ENCODE measurements around the gene ATM. TPM values are rescaled to one million over a fixed set of nuclear protein-coding genes. Genes with fewer than 3 reads are reported as not detected.
"Not testable (repeated sequence)": the region's sequence is repeated elsewhere in the genome, so short reads cannot be mapped to it uniquely, and the experiment has no call there.

ATM gene
- total RNA-seq, 2 experiments from 2014 or later: 31.3 to 31.6 TPM

DNA sequence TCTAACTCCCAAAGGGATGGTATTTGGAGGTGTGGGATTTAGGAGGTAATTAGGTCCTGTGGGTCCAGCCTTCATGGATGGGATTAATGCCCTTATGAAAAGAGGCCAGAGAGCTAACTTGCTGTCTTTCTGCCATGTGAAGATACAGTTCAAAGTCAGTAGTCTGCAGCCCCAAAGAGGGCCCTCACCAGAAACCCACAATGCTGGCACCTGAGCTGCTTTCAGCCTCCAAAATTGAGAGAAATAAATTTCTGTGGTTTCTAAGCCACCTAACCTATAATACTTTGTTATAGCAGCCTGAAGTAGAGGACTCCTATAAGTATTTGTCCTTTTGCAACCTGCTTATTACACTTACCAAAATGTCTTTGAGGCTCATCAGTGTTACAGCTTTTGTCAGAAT is 16.2 kb downstream of the ATM start:
- peaks cover 72% of the 10 kb centered on the region for H3K4me1 Mint-ChIP-seq (ENCODE audit: low read depth)
- H3K27ac Mint-ChIP-seq: no peak overlapping the region
- no peaks in the 10 kb centered on the region for H3K9me3 Mint-ChIP-seq
- CTCF ChIA-PET: interaction anchor here (1.9 kb wide), 1 partner anchor 16 kb away, joined by 10 read pairs; the partner anchor contains the start of genes ATM and NPAT
- intact Hi-C loops (cut with micrococcal nuclease): loop anchor here (5.0 kb wide), 1 partner anchor 33 kb away; no protein-coding TSS in a partner anchor
- DNase-seq: no peak
- H3K4me3 Mint-ChIP-seq: no peak overlapping the region
- POLR2A ChIA-PET: interaction anchor here (0.7 to 4.1 kb wide), 3 partner anchors 11 to 42 kb away, joined by 3 to 41 read pairs (median 4); partner anchors contain the start of genes ATM and NPAT
- H3K36me3 Mint-ChIP-seq: peaks cover 13% of the 10 kb centered on the region
- no peaks in the 10 kb centered on the region for H3K27me3 Mint-ChIP-seq

DNA sequence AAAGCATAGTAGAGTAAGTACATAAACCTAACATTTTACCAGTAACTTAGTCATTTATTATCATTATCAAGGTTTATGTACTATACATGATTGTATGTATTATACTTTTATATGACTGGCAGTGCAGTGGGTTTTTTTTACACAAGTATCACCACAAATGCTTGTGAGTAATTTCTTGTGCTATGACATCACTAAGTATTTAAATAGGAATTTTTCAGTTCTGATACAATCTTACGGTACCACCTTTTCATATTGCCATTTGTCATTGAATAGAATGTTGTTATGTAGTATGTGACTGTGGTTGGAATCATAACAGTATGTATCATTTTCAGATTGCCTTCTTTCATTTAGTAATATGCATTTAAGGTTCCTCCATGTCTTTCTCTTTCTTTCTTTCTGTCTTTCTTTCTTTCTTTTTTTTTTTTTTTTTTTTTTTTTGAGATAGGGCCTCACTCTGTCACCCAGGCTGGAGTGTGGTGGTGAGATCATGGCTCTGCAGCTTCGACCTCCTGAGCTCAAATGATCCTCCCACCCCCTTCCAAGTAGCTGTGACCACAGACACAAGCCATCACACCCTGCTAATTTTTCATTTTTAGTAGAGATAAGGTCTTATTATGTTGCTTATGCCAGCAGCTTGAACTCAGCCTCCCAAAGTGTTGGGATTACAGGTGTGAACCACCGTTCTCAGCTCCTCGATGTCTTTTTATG is 18.6 kb downstream of the ATM start:
- Mint-ChIP-seq H3K27ac (peak overlapping the region; percentile 46), H3K4me3 (peak overlapping the region; percentile 41)
- intact Hi-C loops (cut with micrococcal nuclease): loop anchor here (1.0 to 5.0 kb wide), 6 partner anchors 8 to 256 kb away; partner anchors contain the start of genes C11orf65 and POGLUT3

DNA sequence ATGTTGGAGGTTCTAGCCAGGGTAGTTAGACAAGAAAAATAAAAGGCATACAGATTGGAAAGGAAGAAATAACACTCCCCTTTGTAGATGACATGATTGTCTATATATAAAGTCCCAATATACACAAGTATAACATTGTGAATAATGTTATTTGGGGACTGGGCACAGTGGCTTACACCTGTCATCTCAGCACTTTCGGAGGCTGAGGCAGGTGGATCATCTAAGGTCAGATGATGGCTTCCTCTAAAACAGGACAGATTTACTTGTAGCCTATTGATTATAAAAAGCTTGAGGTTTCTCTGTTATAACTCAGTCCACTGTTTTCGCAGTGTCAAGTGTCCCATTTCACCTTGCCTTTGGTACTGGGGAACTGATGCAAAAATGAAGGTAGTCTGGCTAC is 19.6 kb downstream of the ATM start:
- ChIA-PET CTCF (interaction anchor here (0.9 kb wide), 1 partner anchor 19 kb away, joined by 3 read pairs; the partner anchor contains the start of genes ATM and NPAT), POLR2A (interaction anchor here (4.1 kb wide), 1 partner anchor 19 kb away, joined by 41 read pairs; the partner anchor contains the start of genes ATM and NPAT)
- peaks cover 4% of the 10 kb centered on the region for H3K36me3 Mint-ChIP-seq
- H3K9me3 Mint-ChIP-seq: no peaks in the 10 kb centered on the region
- H3K4me3 Mint-ChIP-seq: no peak overlapping the region
- intact Hi-C loops (cut with micrococcal nuclease): loop anchor here (5.0 kb wide), 1 partner anchor 255 kb away; the partner anchor contains the start of gene POGLUT3
- no peaks in the 10 kb centered on the region for H3K27me3 Mint-ChIP-seq
- H3K4me1 Mint-ChIP-seq (ENCODE audit: low read depth): peaks cover 78% of the 10 kb centered on the region
- DNase-seq: peak; percentile 32
- H3K27ac Mint-ChIP-seq: peak overlapping the region; percentile 46

More for the DNA sequence above, 18.6 kb downstream of the ATM start:
- Mint-ChIP-seq H3K36me3 (peaks cover 7% of the 10 kb centered on the region), H3K9me3 (no peaks in the 10 kb centered on the region), H3K4me1 (ENCODE audit: low read depth) (peaks cover 79% of the 10 kb centered on the region), H3K27me3 (no peaks in the 10 kb centered on the region)
- peak; percentile 63 for DNase-seq
- CTCF ChIA-PET: interaction anchor here (1.0 to 1.9 kb wide), 3 partner anchors 9 to 19 kb away, joined by 3 to 12 read pairs (median 3); partner anchors contain the start of genes ATM and NPAT
- POLR2A ChIA-PET: interaction anchor here (0.7 to 4.1 kb wide), 3 partner anchors 18 to 230 kb away, joined by 3 to 41 read pairs (median 5); partner anchors contain the start of genes ATM and NPAT

DNA sequence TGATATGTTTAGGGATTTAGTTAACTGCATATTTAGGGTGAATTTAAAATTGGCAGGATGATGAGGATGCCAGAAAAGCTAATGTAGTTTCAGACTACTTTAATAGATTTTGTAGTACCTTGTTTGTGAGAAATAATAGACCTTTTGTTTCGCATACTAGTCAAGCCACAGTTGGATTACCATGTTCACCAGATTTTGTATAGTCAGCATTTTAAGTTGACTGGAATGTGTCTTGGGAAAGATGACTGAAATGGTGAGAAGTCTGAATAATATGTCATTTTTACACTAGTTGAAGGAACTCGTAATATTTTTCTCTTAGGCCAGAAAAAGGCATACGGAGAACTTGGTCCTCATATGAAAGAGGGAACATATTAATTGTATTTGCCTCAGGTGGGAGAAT is 23.4 kb downstream of the ATM start:
- Mint-ChIP-seq H3K27me3 (no peaks in the 10 kb centered on the region), H3K9me3 (no peaks in the 10 kb centered on the region), H3K27ac (no peak overlapping the region), H3K4me1 (ENCODE audit: low read depth) (peaks cover 61% of the 10 kb centered on the region), H3K36me3 (peaks cover 13% of the 10 kb centered on the region), H3K4me3 (no peak overlapping the region)
- DNase-seq: no peak
- ChIA-PET POLR2A (interaction anchor here (2.2 kb wide), 1 partner anchor 23 kb away, joined by 9 read pairs; the partner anchor contains the start of gene ATM), CTCF (interaction anchor here (0.7 to 1.0 kb wide), 2 partner anchors 11 to 23 kb away, joined by 3 to 4 read pairs; partner anchors contain the start of genes ATM and NPAT)
- intact Hi-C loops (cut with micrococcal nuclease): no loop called here

DNA sequence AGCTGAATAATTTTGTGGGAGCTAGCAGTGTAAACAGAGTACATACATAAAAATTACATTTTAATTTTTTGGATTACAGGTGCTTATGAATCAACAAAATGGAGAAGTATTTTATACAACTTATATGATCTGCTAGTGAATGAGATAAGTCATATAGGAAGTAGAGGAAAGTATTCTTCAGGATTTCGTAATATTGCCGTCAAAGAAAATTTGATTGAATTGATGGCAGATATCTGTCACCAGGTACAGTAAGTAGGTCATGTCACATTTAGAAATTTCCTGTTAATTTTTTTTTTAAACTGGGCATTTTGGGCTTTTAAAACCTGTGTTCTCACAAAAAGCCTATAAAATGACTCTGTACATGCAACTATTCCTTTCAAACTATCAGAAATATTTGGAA is 24.0 kb downstream of the ATM start:
- ChIA-PET POLR2A (no interaction called here), CTCF (interaction anchor here (1.0 kb wide), 1 partner anchor 24 kb away, joined by 3 read pairs; the partner anchor contains the start of genes ATM and NPAT)
- Mint-ChIP-seq H3K27ac (no peak overlapping the region), H3K4me3 (no peak overlapping the region), H3K4me1 (ENCODE audit: low read depth) (peaks cover 60% of the 10 kb centered on the region), H3K27me3 (no peaks in the 10 kb centered on the region), H3K36me3 (peaks cover 13% of the 10 kb centered on the region), H3K9me3 (no peaks in the 10 kb centered on the region)
- intact Hi-C loops (cut with micrococcal nuclease): no loop called here
- no peak for DNase-seq

DNA sequence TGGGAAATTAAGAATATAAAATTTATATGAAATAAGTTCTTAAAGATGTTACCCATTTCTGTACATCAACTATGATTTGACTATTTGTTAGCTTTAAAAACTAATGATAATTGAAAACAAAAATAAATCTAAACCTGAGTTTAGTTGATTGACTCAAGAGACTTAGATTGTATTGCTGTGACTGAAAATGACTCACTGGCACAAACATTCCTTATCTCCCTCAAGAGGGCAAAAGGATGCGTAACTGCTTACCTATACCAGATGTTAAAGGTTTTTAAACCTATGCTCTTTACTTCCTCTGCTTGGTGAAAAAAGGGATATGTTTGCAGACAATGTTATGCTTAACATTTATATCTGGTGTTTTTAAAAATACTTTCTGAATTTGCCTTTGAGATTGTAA is 30.3 kb downstream of the ATM start:
- H3K27ac Mint-ChIP-seq: no peak overlapping the region
- CTCF ChIA-PET: interaction anchor here (1.1 kb wide), 1 partner anchor 13 kb away, joined by 4 read pairs; no protein-coding TSS in a partner anchor
- H3K36me3 Mint-ChIP-seq: peaks cover 26% of the 10 kb centered on the region

DNA sequence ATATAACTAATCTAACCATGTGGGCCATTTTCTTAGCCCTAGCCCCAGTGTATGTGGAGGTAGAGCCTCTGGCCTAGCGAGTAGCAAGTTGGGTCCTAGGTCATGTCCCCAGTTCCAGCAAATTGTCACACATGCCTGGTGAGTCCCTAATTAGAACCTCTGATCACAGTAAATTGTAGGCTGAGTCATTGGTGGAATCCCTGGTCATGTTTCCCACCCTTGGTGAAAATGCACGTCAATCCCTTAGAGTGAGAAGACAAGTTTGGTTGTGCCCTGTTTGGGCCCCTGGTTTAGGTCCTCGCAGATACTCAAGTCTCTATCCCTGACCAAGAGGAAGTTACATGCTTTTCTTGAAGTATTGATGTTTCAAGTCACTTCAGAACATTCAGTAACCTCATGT is 46.7 kb downstream of the ATM start:
- intact Hi-C loops (cut with micrococcal nuclease): no loop called here
- Mint-ChIP-seq H3K36me3 (peaks cover 34% of the 10 kb centered on the region), H3K27me3 (no peaks in the 10 kb centered on the region), H3K9me3 (peaks cover 14% of the 10 kb centered on the region), H3K4me3 (no peak overlapping the region), H3K27ac (no peak overlapping the region), H3K4me1 (ENCODE audit: low read depth) (peaks cover 35% of the 10 kb centered on the region)
- ChIA-PET POLR2A (no interaction called here), CTCF (no interaction called here)
- DNase-seq: no peak

More for the DNA sequence above, 30.3 kb downstream of the ATM start:
- Mint-ChIP-seq H3K4me1 (ENCODE audit: low read depth) (peaks cover 36% of the 10 kb centered on the region), H3K9me3 (no peaks in the 10 kb centered on the region), H3K27me3 (no peaks in the 10 kb centered on the region), H3K4me3 (no peak overlapping the region)
- no peak for DNase-seq
- POLR2A ChIA-PET: no interaction called here
- intact Hi-C loops (cut with micrococcal nuclease): no loop called here

DNA sequence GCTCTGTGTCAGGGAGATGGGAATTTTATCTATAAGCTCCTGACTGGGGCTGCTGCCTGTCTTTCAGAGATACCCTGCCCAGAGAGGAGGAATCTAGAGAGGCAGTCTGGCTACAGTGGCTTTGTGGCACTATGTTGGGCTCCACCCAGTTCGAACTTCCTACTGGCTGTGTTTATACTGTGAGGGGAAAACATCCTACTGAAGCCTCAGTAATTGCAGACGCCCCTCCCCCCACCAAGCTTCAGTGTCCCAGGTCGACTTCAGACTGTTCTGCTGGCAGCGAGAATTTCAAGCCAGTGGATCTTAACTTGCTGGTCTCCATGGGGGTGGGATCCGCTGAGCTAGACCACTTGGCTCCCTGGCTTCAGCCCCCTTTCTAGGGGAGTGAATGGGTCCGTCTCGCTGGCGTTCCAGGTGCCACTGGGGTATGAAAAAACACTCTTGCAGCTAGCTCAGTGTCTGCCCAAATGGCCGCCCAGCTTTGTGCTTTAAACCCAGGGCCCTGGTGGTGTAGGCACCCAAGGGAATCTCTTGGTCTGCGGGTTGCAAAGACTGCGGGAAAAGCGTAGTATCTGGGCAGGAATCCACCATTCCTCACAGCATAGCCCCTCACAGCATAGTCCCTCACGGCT is 54.2 kb downstream of the ATM start:
- H3K9me3 Mint-ChIP-seq: peaks cover 25% of the 10 kb centered on the region
- H3K27ac Mint-ChIP-seq; POLR2A ChIA-PET; DNase-seq; CTCF ChIA-PET; H3K27me3 Mint-ChIP-seq; H3K4me3 Mint-ChIP-seq; intact Hi-C loops (cut with micrococcal nuclease): not testable (repeated sequence)
- peaks cover 42% of the 10 kb centered on the region for H3K36me3 Mint-ChIP-seq
- peaks cover 57% of the 10 kb centered on the region for H3K4me1 Mint-ChIP-seq (ENCODE audit: low read depth)

DNA sequence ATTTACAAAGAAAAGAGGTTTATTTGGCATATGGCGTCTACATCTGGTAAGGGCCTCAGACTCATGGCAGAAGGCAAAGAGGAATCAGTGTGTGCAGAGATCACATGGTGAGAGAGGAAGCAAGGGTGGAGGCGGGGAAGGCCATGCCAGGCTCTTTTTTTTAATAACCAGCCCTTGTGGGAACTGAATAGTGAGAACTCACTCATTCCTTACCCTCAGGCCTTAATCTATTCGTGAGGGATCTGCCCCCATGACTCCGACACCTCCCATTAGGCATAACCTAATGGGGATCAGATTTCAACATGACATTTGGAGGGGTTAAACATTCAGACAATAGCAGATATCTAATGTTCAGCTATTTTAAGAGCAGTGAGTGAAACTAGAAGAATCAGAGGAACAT is 55.7 kb downstream of the ATM start:
- ChIA-PET POLR2A (no interaction called here), CTCF (no interaction called here)
- peaks cover 33% of the 10 kb centered on the region for H3K36me3 Mint-ChIP-seq
- no peak for DNase-seq
- peaks cover 47% of the 10 kb centered on the region for H3K4me1 Mint-ChIP-seq (ENCODE audit: low read depth)
- H3K9me3 Mint-ChIP-seq: peaks cover 24% of the 10 kb centered on the region
- peak overlapping the region; percentile 29 for H3K27ac Mint-ChIP-seq
- intact Hi-C loops (cut with micrococcal nuclease): no loop called here
- no peaks in the 10 kb centered on the region for H3K27me3 Mint-ChIP-seq
- no peak overlapping the region for H3K4me3 Mint-ChIP-seq

DNA sequence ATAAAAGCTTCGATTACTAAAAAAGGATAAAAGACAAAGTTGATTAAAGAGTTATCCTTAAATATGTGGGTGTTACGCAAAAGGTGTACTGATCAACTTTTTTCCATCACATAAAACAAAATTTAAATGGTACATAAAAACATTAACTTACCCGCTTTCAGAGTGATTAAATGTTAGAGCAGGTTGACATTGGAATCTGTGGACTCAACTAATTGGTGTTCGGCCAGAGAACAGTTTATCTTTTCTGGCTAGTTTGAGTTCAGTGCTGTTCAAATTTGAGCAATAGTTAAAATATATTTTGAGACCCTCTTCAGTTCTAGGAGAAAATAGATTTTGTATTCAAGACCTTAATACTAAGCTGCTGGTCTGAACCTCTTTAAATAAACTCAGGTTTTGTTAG is 56.1 kb downstream of the ATM start:
- Mint-ChIP-seq H3K27me3 (no peaks in the 10 kb centered on the region), H3K36me3 (peaks cover 28% of the 10 kb centered on the region), H3K9me3 (peaks cover 20% of the 10 kb centered on the region), H3K4me1 (ENCODE audit: low read depth) (peaks cover 45% of the 10 kb centered on the region), H3K4me3 (no peak overlapping the region), H3K27ac (peak overlapping the region; percentile 38)
- DNase-seq: no peak
- ChIA-PET CTCF (no interaction called here), POLR2A (no interaction called here)
- intact Hi-C loops (cut with micrococcal nuclease): no loop called here

DNA sequence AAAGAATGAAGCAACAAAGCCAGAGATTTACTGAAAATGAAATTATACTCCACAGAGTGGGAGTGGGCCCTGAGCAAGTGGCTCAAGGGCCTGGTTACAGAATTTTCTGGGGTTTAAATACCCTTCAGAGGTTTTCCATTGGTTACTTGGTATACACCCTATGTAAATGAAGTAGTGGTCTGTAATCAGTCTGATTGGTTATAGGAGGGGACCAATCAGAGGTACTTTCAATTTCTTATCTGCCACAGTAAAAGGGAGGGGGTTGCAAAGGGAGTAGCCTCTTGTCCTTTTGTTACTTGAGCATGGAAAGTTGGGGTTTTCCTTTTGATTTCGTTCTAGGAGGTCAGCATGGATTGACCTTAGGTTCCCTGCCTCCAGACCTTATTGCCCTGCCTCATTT is 63.5 kb downstream of the ATM start:
- CTCF ChIA-PET: no interaction called here
- Mint-ChIP-seq H3K27ac (no peak overlapping the region), H3K27me3 (no peaks in the 10 kb centered on the region), H3K4me3 (no peak overlapping the region), H3K9me3 (no peaks in the 10 kb centered on the region), H3K4me1 (ENCODE audit: low read depth) (peaks cover 14% of the 10 kb centered on the region), H3K36me3 (peaks cover 4% of the 10 kb centered on the region)
- DNase-seq: no peak
- intact Hi-C loops (cut with micrococcal nuclease): loop anchor here (2.0 kb wide), 1 partner anchor 64 kb away; the partner anchor contains the start of genes ATM and NPAT
- POLR2A ChIA-PET: no interaction called here

DNA sequence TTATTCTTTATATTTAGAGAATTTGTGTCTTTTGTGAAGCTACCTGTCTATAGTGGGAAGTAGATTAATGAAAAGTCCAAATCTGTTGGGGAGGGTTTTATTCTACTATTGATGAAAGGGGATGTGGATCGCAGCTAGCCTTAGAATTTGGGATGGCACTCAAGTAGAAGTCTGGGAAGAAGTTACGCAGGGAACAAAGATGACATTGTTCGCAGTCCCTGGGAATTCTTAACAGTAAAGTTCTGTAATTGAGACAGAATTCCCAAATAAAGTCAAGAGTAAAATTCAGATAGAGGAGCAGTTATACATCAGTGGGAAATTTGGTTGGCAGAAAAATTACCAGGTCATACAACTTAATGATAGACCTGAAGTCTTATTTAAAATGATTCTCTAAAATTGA is 64.1 kb downstream of the ATM start:
- no peak overlapping the region for H3K27ac Mint-ChIP-seq
- intact Hi-C loops (cut with micrococcal nuclease): loop anchor here (2.0 kb wide), 1 partner anchor 64 kb away; the partner anchor contains the start of genes ATM and NPAT
- ChIA-PET POLR2A (no interaction called here), CTCF (no interaction called here)
- H3K36me3 Mint-ChIP-seq: peaks cover 4% of the 10 kb centered on the region
- no peaks in the 10 kb centered on the region for H3K9me3 Mint-ChIP-seq
- no peak for DNase-seq
- H3K27me3 Mint-ChIP-seq: no peaks in the 10 kb centered on the region
- no peak overlapping the region for H3K4me3 Mint-ChIP-seq
- peaks cover 14% of the 10 kb centered on the region for H3K4me1 Mint-ChIP-seq (ENCODE audit: low read depth)

Data from activated CD4-positive, alpha-beta memory T cell treated with anti-CD3 and anti-CD28 coated beads for 36 hours (primary cell).